H1 (cell line): ENCODE measurements around the gene SPEN. TPM values are rescaled to one million over a fixed set of nuclear protein-coding genes. Genes with fewer than 3 reads are reported as not detected.

ENCODE experiments used
- CTCF ChIA-PET: fragments of 300-600 bp; sonication (Branson Sonifier 250); formaldehyde crosslinking; loops from one replicate; lab custom pipeline; 2021; ENCODE audit not compliant: partially characterized antibody; lab: Charles Lee
- POLR2A ChIA-PET: fragments of 300-600 bp; sonication (Branson Sonifier 250); formaldehyde crosslinking; loops from one replicate; lab custom pipeline; 2021; ENCODE audit warnings: inconsistent platforms; ENCODE audit not compliant: partially characterized antibody; lab: Charles Lee
- DNase-seq, 2 experiments: peaks; one replicate each; pipeline versions ENCODE4 v3.0.0 to v3.0.0-alpha.2; 2010 to 2022; ENCODE audit warnings: low spot score in 2 of 2, low read depth in 1 of 2, mixed read lengths in 1 of 2
- FAIRE-seq: peaks from 2 replicates; lab custom pipeline; 2011; peaks lifted over from hg19 to GRCh38; lab: Jason Lieb, UNC
- H2AFZ ChIP-seq: 2 replicates; pipeline ENCODE4 v1.8.1; 2012; ENCODE audit warnings: low read length, inconsistent platforms
- H2AK5ac ChIP-seq: 2 replicates; pipeline ENCODE4 v1.6.1; 2013; ENCODE audit warnings: low read depth, low read length
- H2BK120ac ChIP-seq: replicated peaks from 2 replicates; pipeline ENCODE3; 2013; ENCODE audit warnings: low read depth, low read length, inconsistent platforms
- H2BK12ac ChIP-seq: 2 replicates; pipeline ENCODE4 v1.6.1; 2013; ENCODE audit warnings: low read depth, low read length
- H2BK15ac ChIP-seq: 2 replicates; pipeline ENCODE4 v1.6.1; 2013; ENCODE audit warnings: low read length
- H2BK20ac ChIP-seq: 2 replicates; pipeline ENCODE4 v1.6.1; 2013; ENCODE audit warnings: low read length
- H2BK5ac ChIP-seq: 2 replicates; pipeline ENCODE4 v1.6.1; 2013; ENCODE audit warnings: low read depth, low read length
- H3K14ac ChIP-seq: 2 replicates; pipeline ENCODE4 v1.6.1; 2013; ENCODE audit warnings: inconsistent platforms; ENCODE audit not compliant: insufficient read length
- H3K18ac ChIP-seq: 2 replicates; pipeline ENCODE4 v1.6.1; 2013; ENCODE audit warnings: low read length; ENCODE audit errors: extremely low read depth
- H3K23ac ChIP-seq: 2 replicates; pipeline ENCODE4 v1.6.1; 2013; ENCODE audit warnings: inconsistent platforms; ENCODE audit not compliant: insufficient read length
- H3K23me2 ChIP-seq: 2 replicates; pipeline ENCODE4 v1.6.1; 2013; ENCODE audit warnings: low read depth, low read length
- H3K27ac ChIP-seq: 2 replicates; pipeline ENCODE4 v1.6.1; 2011; ENCODE audit warnings: low read depth, low read length, inconsistent platforms
- H3K27me3 ChIP-seq, 4 experiments: replicated peaks in 1 of 4; 1 replicate in 1 of 4; 2 replicates in 3 of 4; pipeline versions ENCODE4 v1.6.1 to v1.8.1; 2011 to 2013; ENCODE audit warnings: low read length in 3 of 4, mild to moderate bottlenecking in 3 of 4, inconsistent platforms in 2 of 4, mixed read lengths in 2 of 4, moderate library complexity in 1 of 4; ENCODE audit not compliant: control insufficient read depth in 3 of 4, insufficient read depth in 3 of 4; ENCODE audit errors: extremely low read depth in 1 of 4
- H3K36me3 ChIP-seq, 4 experiments: 2 replicates each; pipeline versions ENCODE4 v1.6.1 to v1.8.1; 2011 to 2013; ENCODE audit warnings: mild to moderate bottlenecking in 4 of 4, low read length in 3 of 4, moderate library complexity in 2 of 4, control low read depth in 1 of 4, inconsistent platforms in 1 of 4; ENCODE audit not compliant: insufficient read depth in 4 of 4, control insufficient read depth in 2 of 4
- H3K4ac ChIP-seq: replicated peaks from 2 replicates; pipeline ENCODE3; 2013; ENCODE audit warnings: low read length, low read depth, mixed read lengths, inconsistent platforms; ENCODE audit not compliant: insufficient read length
- H3K4me1 ChIP-seq, 4 experiments: replicated peaks in 1 of 4; 1 replicate in 1 of 4; 2 replicates in 3 of 4; pipeline versions ENCODE4 v1.6.1 to v1.8.1; 2011 to 2013; ENCODE audit warnings: low read length in 3 of 4, inconsistent platforms in 2 of 4, mixed read lengths in 1 of 4; ENCODE audit not compliant: insufficient read depth in 4 of 4, control insufficient read depth in 3 of 4
- H3K4me2 ChIP-seq, 2 experiments: 2 replicates each; pipeline versions ENCODE4 v1.6.1 to v1.8.1; 2011 to 2013; ENCODE audit warnings: low read depth in 2 of 2, low read length in 2 of 2, control low read depth in 1 of 2, inconsistent platforms in 1 of 2, mild to moderate bottlenecking in 1 of 2; ENCODE audit not compliant: insufficient read depth in 1 of 2
- H3K4me3 ChIP-seq, 4 experiments: fragments of 200-600, 300-600 bp in 1 of 4; sonication (generic), shearing (Covaris generic), sonication (Bioruptor Twin) in 1 of 4; 2 replicates each; pipeline versions ENCODE4 v1.5.1 to v1.8.1; 2011 to 2016; ENCODE audit warnings: low read length in 4 of 4, low read depth in 3 of 4, control low read depth in 2 of 4, inconsistent platforms in 2 of 4, mild to moderate bottlenecking in 2 of 4, mixed read lengths in 1 of 4, moderate library complexity in 1 of 4; ENCODE audit not compliant: insufficient read depth in 2 of 4; ENCODE audit errors: extremely low read depth in 1 of 4
- H3K56ac ChIP-seq: replicated peaks from 2 replicates; pipeline ENCODE3; 2013; ENCODE audit warnings: low read depth, mild to moderate bottlenecking, mixed read lengths, low read length, inconsistent platforms; ENCODE audit not compliant: insufficient read length
- H3K79me1 ChIP-seq: 2 replicates; pipeline ENCODE4 v1.6.1; 2013; ENCODE audit warnings: low read depth, low read length, control low read depth
- H3K79me2 ChIP-seq, 2 experiments: 2 replicates each; pipeline versions ENCODE4 v1.6.1 to v1.8.1; 2012 to 2013; ENCODE audit warnings: low read length in 2 of 2, mild to moderate bottlenecking in 2 of 2, inconsistent platforms in 1 of 2; ENCODE audit not compliant: insufficient read depth in 2 of 2, control insufficient read depth in 1 of 2
- H3K9ac ChIP-seq, 4 experiments: replicated peaks in 1 of 4; 1 replicate in 1 of 4; 2 replicates in 3 of 4; pipeline versions ENCODE4 v1.6.1 to v1.8.1; 2011 to 2013; ENCODE audit warnings: low read depth in 3 of 4, low read length in 3 of 4, control low read depth in 2 of 4, mild to moderate bottlenecking in 2 of 4, moderate library complexity in 2 of 4, inconsistent platforms in 1 of 4; ENCODE audit errors: extremely low read depth in 1 of 4
- H3K9me3 ChIP-seq, 2 experiments: 2 replicates each; pipeline versions ENCODE4 v1.6.1 to v1.8.1; 2012 to 2013; ENCODE audit warnings: mild to moderate bottlenecking in 2 of 2, moderate library complexity in 2 of 2, control low read depth in 1 of 2, inconsistent platforms in 1 of 2, low read depth in 1 of 2, low read length in 1 of 2, mixed read lengths in 1 of 2; ENCODE audit not compliant: insufficient read depth in 2 of 2
- H4K20me1 ChIP-seq, 2 experiments: replicated peaks in 1 of 2; 2 replicates each; pipeline versions ENCODE3 to v1.8.1; 2011 to 2013; ENCODE audit warnings: inconsistent platforms in 2 of 2, low read length in 2 of 2, mild to moderate bottlenecking in 1 of 2; ENCODE audit not compliant: insufficient read depth in 2 of 2, control insufficient read depth in 1 of 2
- H4K5ac ChIP-seq: 2 replicates; pipeline ENCODE4 v1.6.1; 2013; ENCODE audit warnings: low read length, low read depth, mixed read lengths, inconsistent platforms; ENCODE audit not compliant: insufficient read length
- H4K8ac ChIP-seq: 2 replicates; pipeline ENCODE4 v1.8.0; 2013; ENCODE audit warnings: mild to moderate bottlenecking, moderate library complexity, low read length, inconsistent platforms; ENCODE audit not compliant: insufficient read depth; ENCODE audit errors: extremely low read depth
- H4K91ac ChIP-seq: replicated peaks from 2 replicates; pipeline ENCODE3; 2013; ENCODE audit warnings: low read length, mixed read lengths, inconsistent platforms; ENCODE audit not compliant: insufficient read length
- SIX5 ChIP-seq: IDR thresholded peaks from 2 replicates; pipeline ENCODE4 v1.6.1; 2011; ENCODE audit warnings: mild to moderate bottlenecking, low read depth, low read length
- WGBS, 2 experiments: shearing (Covaris generic) in 1 of 2; methylation state at CpG; one replicate each; pipeline versions ENCODE4 v1.1.6 to v1.1.7; 2013 to 2015; ENCODE audit warnings: low lambda C conversion rate in 2 of 2, mixed read lengths in 2 of 2, inconsistent platforms in 1 of 2, low coverage in 1 of 2, missing lambda C conversion rate in 1 of 2; ENCODE audit not compliant: insufficient replicate concordance in 2 of 2, insufficient coverage in 1 of 2, insufficient read length in 1 of 2; ENCODE audit errors: extremely low coverage in 1 of 2, missing lambda C conversion rate in 1 of 2; 5-methylcytosine and 5-hydroxymethylcytosine counted together
- polyA plus RNA-seq, 7 experiments: library from polyadenylated mRNA; depleted of rRNA in 3 of 7; stranded (reverse) in 5 of 7; unstranded in 2 of 7; fragments of >200 nt in 5 of 7; fragments of 200-250 nt in 2 of 7; gene quantifications; 1 replicate in 5 of 7; 2 replicates in 1 of 7; 4 replicates in 1 of 7; pipeline versions ENCODE4 v1.2.1 to v1.2.3, GENCODE V29; 2011 to 2013; ENCODE audit warnings: missing spikeins in 2 of 7, mixed read lengths in 2 of 7
- total RNA-seq: library from RNA; stranded (reverse); fragmentation: NEBNext Ultra II Directional; extraction: Animal tissue kit (Norgen Biotek cat#: 25700); gene quantifications from 2 replicates; pipeline ENCODE4 v1.2.1, GENCODE V29; 2021

SPEN gene
- total and polyA plus RNA-seq, 2 of the 8 experiments (the other 6 are each of a cell fraction or from before 2014, with no cell fraction given) = 12.5 to 52.1 TPM

DNA sequence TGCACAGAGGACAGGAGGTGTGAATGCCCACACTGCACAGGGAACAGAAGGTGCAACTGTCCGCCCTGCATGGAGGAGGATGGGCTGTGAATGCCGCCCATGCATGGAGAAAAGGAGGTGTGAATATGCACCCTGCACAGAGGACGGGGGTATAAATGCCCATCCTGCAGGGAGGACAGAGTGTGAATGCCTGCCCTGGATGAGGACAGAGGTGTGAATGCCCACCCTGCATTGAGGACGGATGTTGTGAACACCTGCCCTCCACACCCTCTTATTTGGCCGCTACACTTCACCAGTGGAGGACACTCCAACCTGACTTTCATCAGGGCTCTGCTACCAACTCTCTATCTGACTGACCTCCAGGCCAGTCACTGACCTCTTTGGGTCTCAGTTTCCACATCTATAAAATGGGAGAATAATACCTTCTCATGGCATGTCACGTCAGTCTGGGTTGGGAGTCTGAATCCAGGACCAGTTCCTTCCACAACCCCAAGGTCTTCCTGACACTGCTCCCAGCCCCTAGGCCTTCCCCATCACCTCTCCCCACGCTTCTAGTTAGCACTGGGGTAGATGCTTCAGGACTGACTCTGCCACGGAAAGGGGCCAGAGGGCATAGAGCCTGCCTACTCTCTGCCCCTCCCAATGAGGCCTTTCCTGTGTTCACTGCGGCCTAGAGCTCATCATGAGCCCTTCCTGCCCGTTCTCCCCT is 100.0 kb downstream of the SPEN start:
- H2BK120ac ChIP-seq = no peak overlapping the region
- CTCF ChIA-PET = interaction anchor here (0.5 to 4.8 kb wide), 9 partner anchors 10 to 531 kb away, joined by 3 to 34 read pairs (median 3); partner anchors contain the start of gene ZBTB17
- no peak overlapping the region for H3K9ac ChIP-seq
- no peaks in the 10 kb centered on the region for H3K79me2 ChIP-seq
- no peak overlapping the region for H2AFZ ChIP-seq
- no peaks in the 10 kb centered on the region for H3K27me3 ChIP-seq
- POLR2A ChIA-PET = interaction anchor here (1.0 to 1.7 kb wide), 2 partner anchors 12 to 20 kb away, joined by 3 to 5 read pairs; no protein-coding TSS in a partner anchor
- peaks cover 0 to 19% (median 15%) of the 10 kb centered on the region in 4 experiments; a peak in 7 of 8 replicates for H3K36me3 ChIP-seq
- WGBS, 2 experiments = 83% methylated on average over 10 of the region's 10 CpGs; no CpG with 5 or more reads in 1 of the 2 experiments
- no peak overlapping the region for H3K18ac ChIP-seq
- no peak overlapping the region for H4K5ac ChIP-seq
- no peak for FAIRE-seq
- H3K14ac ChIP-seq = no peak overlapping the region
- no peak overlapping the region for H3K56ac ChIP-seq
- H4K91ac ChIP-seq = no peak overlapping the region
- peaks cover 4 to 25% (median 17%) of the 10 kb centered on the region in 4 experiments for H3K4me1 ChIP-seq
- H2BK15ac ChIP-seq = no peak overlapping the region
- no peak overlapping the region for H2BK20ac ChIP-seq
- no peak overlapping the region for H2AK5ac ChIP-seq
- peaks cover 5% of the 10 kb centered on the region; the same call in 1 of the 2 replicates for H3K79me1 ChIP-seq
- no peak overlapping the region for H2BK12ac ChIP-seq
- no peak overlapping the region for H3K4me3 ChIP-seq
- H3K23ac ChIP-seq = no peak overlapping the region
- H3K23me2 ChIP-seq = no peaks in the 10 kb centered on the region
- peak overlapping the region; percentile 28; the same call in 1 of the 2 replicates for H2BK5ac ChIP-seq
- H3K9me3 ChIP-seq = no peaks in the 10 kb centered on the region
- DNase-seq = no peak
- peaks cover 0 to 18% of the 10 kb centered on the region in 2 experiments for H4K20me1 ChIP-seq
- TF ChIP-seq SIX5 = no peak
- TF ChIP-seq, all 59 proteins: peak for 0
- Histone ChIP-seq H3K4me2 (no peak overlapping the region), H4K8ac (no peak overlapping the region; the same call in 1 of the 2 replicates), H3K4ac (no peak overlapping the region), H3K27ac (no peak overlapping the region)
